ENCODE results near the gene TRMT1L.

The TRMT1L gene

GRCh38 chr1:185112356-185112755 lies 44.4 kb downstream of the TRMT1L start:
- no peak for DNase-seq

- DNase-seq = no peak
These were observed 44.9 kb downstream of the TRMT1L start for GRCh38 chr1:185111873-185112272.

- no peak for DNase-seq
These were observed 46.6 kb downstream of the TRMT1L start for GRCh38 chr1:185110145-185110544.

- no peak for DNase-seq
These were observed 48.4 kb downstream of the TRMT1L start for GRCh38 chr1:185108321-185108720.

GRCh38 chr1:185105121-185105520 lies 51.6 kb downstream of the TRMT1L start:
- no peak for DNase-seq

GRCh38 chr1:185104083-185104482 lies 52.7 kb downstream of the TRMT1L start:
- no peak for DNase-seq

GRCh38 chr1:185096531-185096930 lies 60.2 kb downstream of the TRMT1L start:
- no peak for DNase-seq

GRCh38 chr1:185094761-185095160 lies 62.0 kb downstream of the TRMT1L start:
- DNase-seq = no peak

- no peak for DNase-seq
These were observed 65.3 kb downstream of the TRMT1L start for GRCh38 chr1:185091480-185091879.

GRCh38 chr1:185087746-185088145 lies 69.0 kb downstream of the TRMT1L start:
- DNase-seq = no peak

- DNase-seq = no peak
These were observed 69.7 kb downstream of the TRMT1L start for GRCh38 chr1:185087101-185087500.

- DNase-seq = no peak
These were observed 72.9 kb downstream of the TRMT1L start for GRCh38 chr1:185083818-185084217.

- no peak for DNase-seq
These were observed 76.3 kb downstream of the TRMT1L start for GRCh38 chr1:185080422-185080821.

GRCh38 chr1:185077374-185077773 lies 79.4 kb downstream of the TRMT1L start:
- DNase-seq = no peak

GRCh38 chr1:185075476-185075875 lies 81.3 kb downstream of the TRMT1L start:
- DNase-seq = no peak

- DNase-seq = no peak
These were observed 82.4 kb downstream of the TRMT1L start for GRCh38 chr1:185074307-185074706.

- no peak for DNase-seq
These were observed 83.0 kb downstream of the TRMT1L start for GRCh38 chr1:185073725-185074124.

- no peak for DNase-seq
These were observed 86.7 kb downstream of the TRMT1L start for GRCh38 chr1:185070051-185070450.

- DNase-seq = no peak
These were observed 87.5 kb downstream of the TRMT1L start for GRCh38 chr1:185069202-185069772.

GRCh38 chr1:185068341-185068740 lies 88.4 kb downstream of the TRMT1L start:
- DNase-seq = no peak
